GM12873 (cell line): ENCODE measurements around the gene MCU.

Experiments used
- CTCF ChIP-seq: IDR thresholded peaks from 2 replicates; pipeline ENCODE4 v1.5.1; 2012; ENCODE audit warnings: low read depth, mild to moderate bottlenecking, moderate library complexity, low read length, control low read depth; ENCODE audit not compliant: insufficient read depth; ENCODE audit errors: missing control alignments

Gene MCU

GRCh38 chr10:72757732-72758131 lies 65.8 kb downstream of the MCU start:
- TF ChIP-seq CTCF = no peak

- no peak for TF ChIP-seq CTCF
Observed at GRCh38 chr10:72759584-72759983, 67.6 kb downstream of the MCU start.

GRCh38 chr10:72761498-72761897 lies 69.6 kb downstream of the MCU start:
- TF ChIP-seq CTCF = no peak

- no peak for TF ChIP-seq CTCF
Observed at GRCh38 chr10:72762042-72762441, 70.1 kb downstream of the MCU start.

GRCh38 chr10:72763201-72763600 lies 71.3 kb downstream of the MCU start:
- TF ChIP-seq CTCF = no peak

- TF ChIP-seq CTCF = no peak
Observed at GRCh38 chr10:72764151-72764550, 72.2 kb downstream of the MCU start.

GRCh38 chr10:72765051-72765745 lies 73.3 kb downstream of the MCU start:
- TF ChIP-seq CTCF = no peak
